GM18868 (cell line): ENCODE data around the gene TEKT5.

Source experiments
- ATAC-seq: cut with Tn5 transposase; IDR thresholded peaks from one replicate; pipeline ENCODE4 v1.9.1; 2021; ENCODE audit warnings: mild to moderate bottlenecking, moderate library complexity; ENCODE audit not compliant: unreplicated experiment

Gene TEKT5

GRCh38 chr16:10612649-10613179, 82.0 kb downstream of the TEKT5 start:
- no peak for ATAC-seq

GRCh38 chr16:10611825-10612342, 82.8 kb downstream of the TEKT5 start:
- ATAC-seq = no peak

GRCh38 chr16:10610499-10611184, 84.1 kb downstream of the TEKT5 start:
- no peak for ATAC-seq

GRCh38 chr16:10609402-10609774, 85.3 kb downstream of the TEKT5 start:
- ATAC-seq = no peak

GRCh38 chr16:10608687-10609401, 85.9 kb downstream of the TEKT5 start:
- no peak for ATAC-seq

GRCh38 chr16:10607157-10607556, 87.6 kb downstream of the TEKT5 start:
- ATAC-seq = no peak

GRCh38 chr16:10606607-10607006, 88.1 kb downstream of the TEKT5 start:
- no peak for ATAC-seq

- ATAC-seq = no peak
Measured at GRCh38 chr16:10605636-10606035, 89.1 kb downstream of the TEKT5 start.

- ATAC-seq = no peak
Measured at GRCh38 chr16:10601444-10602408, 93.0 kb downstream of the TEKT5 start.

- peak; percentile 67 for ATAC-seq
Measured at GRCh38 chr16:10600782-10601443, 93.8 kb downstream of the TEKT5 start.

GRCh38 chr16:10599626-10600025, 95.1 kb downstream of the TEKT5 start:
- peak; percentile 55 for ATAC-seq

GRCh38 chr16:10598157-10598556, 96.6 kb downstream of the TEKT5 start:
- ATAC-seq = no peak

GRCh38 chr16:10597187-10597601, 97.5 kb downstream of the TEKT5 start:
- ATAC-seq = no peak

- no peak for ATAC-seq
Measured at GRCh38 chr16:10594312-10594950, 100.3 kb downstream of the TEKT5 start.

GRCh38 chr16:10592611-10593010, 102.1 kb downstream of the TEKT5 start:
- no peak for ATAC-seq

- ATAC-seq = no peak
Measured at GRCh38 chr16:10590342-10590741, 104.4 kb downstream of the TEKT5 start.

- ATAC-seq = no peak
Measured at GRCh38 chr16:10589109-10589508, 105.6 kb downstream of the TEKT5 start.

GRCh38 chr16:10587622-10588021, 107.1 kb downstream of the TEKT5 start:
- ATAC-seq = no peak

- no peak for ATAC-seq
Measured at GRCh38 chr16:10584981-10585438, 109.7 kb downstream of the TEKT5 start.

- no peak for ATAC-seq
Measured at GRCh38 chr16:10583269-10583668, 111.5 kb downstream of the TEKT5 start.
